Adrenal gland (tissue), 5 donors: ENCODE results near the gene TAC3.

Experiments used
- CTCF ChIP-seq, 6 experiments: fragments of 450-650 bp in 4 of 6; fragments of 200-600 bp in 2 of 6; sonication (generic) in 1 of 6; IDR thresholded peaks; 1 replicate in 5 of 6; 2 replicates in 1 of 6; pipeline versions ENCODE4 v1.5.1 to v1.8.0; 2016 to 2021; ENCODE audit warnings: antibody characterized with exemption in 6 of 6, mild to moderate bottlenecking in 2 of 6, moderate library complexity in 1 of 6
- POLR2A ChIP-seq, 2 donors: fragments of 450-650 bp; IDR thresholded peaks; one replicate each; pipeline ENCODE4 v1.6.1; 2017; ENCODE audit warnings: antibody characterized with exemption in 2 of 2, mild to moderate bottlenecking in 2 of 2, moderate library complexity in 1 of 2
- donor health status: DM: no; HTN: no; CAD: no.

- TF ChIP-seq POLR2A (IDR thresholded peaks at IDR 0.05) (no peak), CTCF (IDR thresholded peaks at IDR 0.05) (no peak)
Measured at GRCh38 chr12:57012600-57013465, 3.5 kb downstream of the TAC3 start.
